ENCODE results near the gene JAK1. TPM values are rescaled to one million over a fixed set of nuclear protein-coding genes. Genes with fewer than 3 reads are reported as not detected.

Gene JAK1
- total RNA-seq, 2 donors from 2014 or later: 106 to 136 TPM

DNA sequence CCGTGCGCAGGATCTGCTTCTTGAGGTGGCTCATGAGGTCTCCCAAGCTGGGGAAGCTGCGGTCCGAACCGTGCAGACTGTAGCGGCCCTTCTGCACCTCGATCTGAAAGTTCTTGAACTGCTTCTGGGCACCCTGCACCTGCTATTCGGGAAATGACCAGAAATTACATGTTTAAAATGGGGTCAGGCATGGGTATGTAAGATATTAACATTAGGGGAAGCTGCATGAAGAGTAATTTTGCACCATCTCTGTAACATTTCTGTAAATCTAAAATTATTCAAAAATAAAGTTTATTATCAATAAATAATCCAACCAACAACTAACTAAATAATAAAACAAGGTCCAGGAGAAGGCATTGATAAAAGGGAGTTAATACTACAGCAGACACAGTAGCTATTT, 110.8 kb downstream of the JAK1 start:
- peaks cover 8 to 35% of the 10 kb centered on the region in 2 donors for H3K36me3 ChIP-seq (replicated peaks in 1 of 2; ENCODE audit: insufficient read depth in 1 of 2, low read depth in 2 of 2)

DNA sequence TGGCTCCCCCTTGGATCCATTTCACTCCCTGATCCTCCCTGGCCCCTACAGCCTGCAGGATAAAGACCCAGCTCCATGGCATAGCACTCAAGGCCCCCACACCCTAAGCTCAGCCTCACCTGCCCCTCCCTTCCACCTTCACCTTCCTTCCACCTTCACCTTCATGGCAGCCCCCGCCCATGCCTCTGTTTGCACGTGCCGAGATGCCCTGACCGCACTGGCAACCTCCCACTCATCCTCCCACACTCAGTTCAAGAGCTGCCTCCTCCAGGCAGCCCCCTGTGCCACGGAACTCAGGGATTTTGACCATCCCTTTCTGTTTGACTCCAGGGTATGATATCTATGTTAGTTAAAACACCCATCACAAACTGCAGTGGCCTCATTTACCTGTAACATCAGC, 111.7 kb downstream of the JAK1 start:
- Histone ChIP-seq H3K27ac (no peak overlapping the region), H3K36me3 (replicated peaks in 1 of 2; ENCODE audit: insufficient read depth in 1 of 2, low read depth in 2 of 2) (peaks cover 8 to 37% of the 10 kb centered on the region in 2 donors), H3K4me3 (no peak overlapping the region), H3K4me1 (peaks cover 8% of the 10 kb centered on the region), H3K27me3 (no peaks in the 10 kb centered on the region), H3K9me3 (no peaks in the 10 kb centered on the region)
- DNase-seq (no peak), ATAC-seq (no peak)
- intact Hi-C loops (cut with DNase I): no loop called here
- TF ChIP-seq POLR2A (IDR thresholded peaks at IDR 0.05): no peak
- TF ChIP-seq, protein P1, sequence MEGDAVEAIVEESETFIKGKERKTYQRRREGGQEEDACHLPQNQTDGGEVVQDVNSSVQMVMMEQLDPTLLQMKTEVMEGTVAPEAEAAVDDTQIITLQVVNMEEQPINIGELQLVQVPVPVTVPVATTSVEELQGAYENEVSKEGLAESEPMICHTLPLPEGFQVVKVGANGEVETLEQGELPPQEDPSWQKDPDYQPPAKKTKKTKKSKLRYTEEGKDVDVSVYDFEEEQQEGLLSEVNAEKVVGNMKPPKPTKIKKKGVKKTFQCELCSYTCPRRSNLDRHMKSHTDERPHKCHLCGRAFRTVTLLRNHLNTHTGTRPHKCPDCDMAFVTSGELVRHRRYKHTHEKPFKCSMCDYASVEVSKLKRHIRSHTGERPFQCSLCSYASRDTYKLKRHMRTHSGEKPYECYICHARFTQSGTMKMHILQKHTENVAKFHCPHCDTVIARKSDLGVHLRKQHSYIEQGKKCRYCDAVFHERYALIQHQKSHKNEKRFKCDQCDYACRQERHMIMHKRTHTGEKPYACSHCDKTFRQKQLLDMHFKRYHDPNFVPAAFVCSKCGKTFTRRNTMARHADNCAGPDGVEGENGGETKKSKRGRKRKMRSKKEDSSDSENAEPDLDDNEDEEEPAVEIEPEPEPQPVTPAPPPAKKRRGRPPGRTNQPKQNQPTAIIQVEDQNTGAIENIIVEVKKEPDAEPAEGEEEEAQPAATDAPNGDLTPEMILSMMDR (IDR thresholded peaks at IDR 0.05): no peak
- 91% methylated on average over 5 of the region's 5 CpGs for WGBS, 2 donors

More for the DNA sequence above, 110.8 kb downstream of the JAK1 start:
- no peak overlapping the region for H3K4me3 ChIP-seq
- no peaks in the 10 kb centered on the region for H3K27me3 ChIP-seq
- intact Hi-C loops (cut with DNase I): no loop called here
- no peaks in the 10 kb centered on the region for H3K9me3 ChIP-seq
- peaks cover 8% of the 10 kb centered on the region for H3K4me1 ChIP-seq
- DNase-seq: no peak
- no peak overlapping the region for H3K27ac ChIP-seq
- no peak for ATAC-seq
- no peak for TF ChIP-seq POLR2A (IDR thresholded peaks at IDR 0.05)
- TF ChIP-seq, protein P1 (IDR thresholded peaks at IDR 0.05): no peak
- 95 to 97% methylated on average over 8 of the region's 8 CpGs for WGBS, 2 donors

DNA sequence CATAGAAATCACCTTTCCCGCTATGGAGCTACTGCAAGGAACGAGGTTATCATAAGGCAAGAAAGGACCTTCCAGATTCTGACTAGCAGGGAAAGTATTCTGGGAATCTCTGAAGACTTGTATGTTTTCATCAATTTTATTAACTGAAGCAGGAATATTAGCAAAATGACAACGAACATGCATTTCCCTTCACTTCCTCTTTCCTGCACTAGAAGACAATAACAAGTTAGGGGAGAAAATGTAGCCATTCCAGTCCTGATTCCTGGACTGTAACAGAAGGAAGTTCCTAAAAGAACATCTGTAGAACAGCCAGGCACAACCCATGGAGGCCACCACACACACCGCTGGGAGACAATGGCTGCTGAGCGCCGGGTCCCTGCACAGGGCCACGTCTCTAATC, 114.7 kb downstream of the JAK1 start:
- H3K36me3 ChIP-seq (replicated peaks in 1 of 2; ENCODE audit: insufficient read depth in 1 of 2, low read depth in 2 of 2): peaks cover 4 to 31% of the 10 kb centered on the region in 2 donors
- intact Hi-C loops (cut with DNase I): no loop called here

DNA sequence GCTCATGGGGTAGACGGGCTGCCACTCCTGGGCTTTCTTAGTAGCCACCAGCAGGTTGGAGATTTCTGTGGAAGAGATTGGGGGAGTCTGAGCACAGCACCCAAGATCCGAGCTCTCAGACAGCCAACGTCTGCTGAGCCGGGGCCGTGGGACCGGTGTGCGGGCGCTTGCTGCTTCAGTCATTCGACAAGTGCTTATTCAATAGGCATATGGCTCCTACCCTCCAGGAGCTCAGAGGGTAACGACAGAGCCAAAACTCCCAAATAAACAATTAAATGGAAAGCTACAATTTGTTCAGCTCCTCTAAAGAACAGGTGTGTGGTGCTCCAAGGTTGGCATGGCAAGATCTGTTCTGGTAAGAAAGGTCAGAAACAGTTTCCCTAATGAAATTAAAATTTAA, 115.5 kb downstream of the JAK1 start:
- Histone ChIP-seq H3K9me3 (no peaks in the 10 kb centered on the region), H3K27me3 (no peaks in the 10 kb centered on the region), H3K27ac (no peak overlapping the region), H3K4me3 (no peak overlapping the region), H3K36me3 (replicated peaks in 1 of 2; ENCODE audit: insufficient read depth in 1 of 2, low read depth in 2 of 2) (peaks cover 4 to 34% of the 10 kb centered on the region in 2 donors), H3K4me1 (no peaks in the 10 kb centered on the region)
- 93 to 96% methylated on average over 4 to 10 of the region's 10 CpGs for WGBS, 2 donors
- DNase-seq (no peak), ATAC-seq (no peak)
- intact Hi-C loops (cut with DNase I): no loop called here
- TF ChIP-seq, protein P1 (IDR thresholded peaks at IDR 0.05): no peak
- no peak for TF ChIP-seq POLR2A (IDR thresholded peaks at IDR 0.05)

More for the DNA sequence above, 114.7 kb downstream of the JAK1 start:
- Histone ChIP-seq H3K4me1 (peaks cover 5% of the 10 kb centered on the region), H3K4me3 (no peak overlapping the region), H3K9me3 (no peaks in the 10 kb centered on the region), H3K27ac (no peak overlapping the region), H3K27me3 (no peaks in the 10 kb centered on the region)
- WGBS, 2 donors: 85 to 86% methylated on average over 7 of the region's 7 CpGs
- no peak for TF ChIP-seq POLR2A (IDR thresholded peaks at IDR 0.05)
- TF ChIP-seq, protein P1 (IDR thresholded peaks at IDR 0.05): no peak
- ATAC-seq: no peak
- no peak for DNase-seq

DNA sequence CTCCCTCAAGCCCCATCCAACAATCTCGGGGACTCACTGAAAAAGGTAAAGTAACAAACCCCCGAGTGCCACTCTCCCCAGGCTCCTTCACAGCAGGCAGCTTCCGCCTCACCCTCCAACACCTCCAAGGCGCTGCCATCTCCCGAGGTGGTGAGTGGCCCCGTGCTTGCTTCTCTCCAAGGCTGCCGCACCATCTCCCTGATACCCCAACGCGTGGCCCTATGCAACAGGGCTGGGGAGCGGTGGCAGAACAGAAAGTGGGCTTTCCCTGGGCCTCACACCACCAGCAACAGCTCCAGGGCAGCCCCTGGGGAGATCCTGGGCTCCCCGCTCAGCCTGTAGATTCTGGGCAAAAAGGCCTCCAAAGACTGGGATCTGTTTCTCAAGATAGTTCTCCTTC, 116.4 kb downstream of the JAK1 start:
- Histone ChIP-seq H3K4me1 (no peaks in the 10 kb centered on the region), H3K27me3 (no peaks in the 10 kb centered on the region), H3K27ac (no peak overlapping the region), H3K36me3 (replicated peaks in 1 of 2; ENCODE audit: insufficient read depth in 1 of 2, low read depth in 2 of 2) (peaks cover 3 to 30% of the 10 kb centered on the region in 2 donors), H3K9me3 (no peaks in the 10 kb centered on the region), H3K4me3 (no peak overlapping the region)
- intact Hi-C loops (cut with DNase I): no loop called here
- WGBS, 2 donors: 94 to 97% methylated on average over 11 of the region's 11 CpGs
- ATAC-seq (no peak), DNase-seq (no peak)
- TF ChIP-seq, protein P1 (IDR thresholded peaks at IDR 0.05): no peak
- no peak for TF ChIP-seq POLR2A (IDR thresholded peaks at IDR 0.05)
